TTC549 (cell line): ENCODE measurements around the gene LENEP.

Experiments
- FAIRE-seq: peaks from 2 replicates; lab custom pipeline; 2012; peaks lifted over from hg19 to GRCh38; lab: Jason Lieb, UNC

LENEP gene

DNA sequence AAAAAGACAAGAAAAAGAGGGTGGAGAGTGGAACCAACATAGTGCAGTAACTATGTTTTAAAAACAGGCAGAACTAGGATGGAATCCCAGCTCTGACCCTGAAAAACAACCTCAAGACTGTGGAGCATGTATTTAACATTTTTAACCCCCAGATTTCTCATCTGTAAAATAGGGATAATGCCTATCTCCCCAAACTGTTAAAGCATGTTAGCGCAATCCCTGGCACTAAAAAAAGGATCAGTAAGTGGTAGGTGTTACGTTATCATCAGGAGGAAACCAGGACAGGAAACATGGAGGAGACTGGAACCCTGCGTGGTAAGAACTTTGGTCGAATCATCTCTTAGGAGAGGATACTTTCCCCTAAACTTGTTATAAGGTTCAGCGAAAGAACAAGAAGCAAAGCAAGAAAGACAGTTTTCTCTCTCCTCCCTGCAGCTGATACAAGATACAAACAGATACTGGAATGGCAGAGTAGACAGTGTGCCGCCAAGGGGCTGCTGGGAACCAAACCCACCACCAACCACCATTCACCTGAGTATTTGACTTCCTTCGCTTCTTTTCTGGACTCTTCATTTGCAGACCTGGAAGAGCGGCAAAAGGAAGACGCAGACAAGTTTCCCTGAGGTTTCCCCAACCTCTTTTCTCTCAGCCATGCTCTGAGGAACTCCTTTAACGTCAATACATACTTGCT is 32.8 kb upstream of the LENEP start:
- no peak for FAIRE-seq

DNA sequence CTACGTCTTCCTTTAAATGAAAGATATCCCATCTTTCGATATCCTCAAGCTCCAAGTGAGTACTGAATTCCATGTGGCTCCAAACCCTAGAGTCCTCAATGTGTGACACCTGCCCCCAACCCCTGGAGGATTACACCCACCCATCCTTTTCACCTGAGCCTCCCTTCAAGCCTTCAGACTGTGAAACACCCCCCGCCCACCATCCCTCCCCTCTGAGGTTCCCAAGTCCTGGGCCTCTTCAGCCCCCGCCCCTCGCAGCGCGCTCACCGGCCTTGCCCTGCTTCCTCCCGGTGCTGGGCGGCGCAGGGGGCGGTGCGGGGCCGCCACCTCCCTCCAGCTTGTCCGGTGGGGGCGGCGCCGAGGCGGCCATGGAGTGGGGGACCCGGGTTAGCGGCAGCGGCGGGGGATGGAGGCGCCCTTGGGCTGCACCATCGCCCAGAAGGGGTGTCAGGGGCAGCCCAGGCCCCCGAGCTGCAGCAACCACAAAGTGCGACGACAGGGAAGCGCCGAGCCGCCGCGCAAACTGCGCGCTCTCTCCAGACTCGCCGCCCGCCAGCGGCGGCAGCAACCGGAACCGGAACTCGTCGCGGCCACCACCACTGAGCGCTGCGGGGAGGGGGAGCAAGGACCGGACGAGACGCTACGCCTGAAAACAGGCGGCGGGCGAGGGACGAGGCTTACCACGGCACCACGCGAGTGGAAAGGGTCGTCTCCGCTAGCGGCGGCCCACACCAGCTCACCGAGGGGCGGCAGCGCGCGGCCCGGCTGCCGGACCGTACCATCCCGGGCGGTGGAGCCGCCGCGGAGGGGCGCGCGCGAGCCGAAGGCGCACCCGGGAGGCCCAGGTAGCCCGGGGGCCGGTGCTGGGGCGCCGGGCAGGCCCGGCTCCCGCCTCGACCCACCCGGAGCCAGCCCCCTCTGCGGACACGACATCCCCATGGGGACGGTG is 31.9 kb upstream of the LENEP start, which contains the start of gene PYGO2:
Gene PYGO2 (minus strand): TSS at position 576 of the 949 bp plus-strand sequence. CDS start 206 bp downstream, at position 370.
- FAIRE-seq: no peak

DNA sequence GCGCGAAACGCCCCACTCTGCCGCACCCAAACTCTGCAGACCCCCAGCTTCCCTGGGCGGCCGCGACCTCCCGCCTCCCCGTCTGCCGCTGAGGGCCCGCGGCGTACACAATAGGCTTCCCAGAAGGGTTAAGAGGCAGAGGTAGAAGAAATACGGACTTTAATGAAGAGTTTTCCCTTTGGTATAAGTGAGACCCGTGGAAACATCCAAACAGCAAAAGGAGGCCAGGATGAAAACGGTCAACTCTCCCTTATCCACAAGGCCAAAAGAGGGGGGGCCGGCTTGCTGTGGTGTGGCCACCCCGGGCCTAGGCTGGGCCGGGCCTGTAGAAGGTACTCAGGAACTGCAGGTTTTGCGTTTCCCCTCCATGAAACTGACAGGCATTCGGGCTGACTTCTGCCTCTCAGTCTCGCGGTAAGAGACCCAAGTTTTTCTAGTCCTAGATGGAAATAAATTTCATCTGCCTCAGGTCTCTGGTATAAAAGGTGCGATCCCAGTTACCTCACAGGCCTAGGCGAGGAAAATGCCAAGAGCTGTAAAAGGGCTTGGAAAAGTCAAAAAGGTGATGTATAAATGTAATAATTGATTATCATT is 31.1 kb upstream of the LENEP start:
- FAIRE-seq: no peak

DNA sequence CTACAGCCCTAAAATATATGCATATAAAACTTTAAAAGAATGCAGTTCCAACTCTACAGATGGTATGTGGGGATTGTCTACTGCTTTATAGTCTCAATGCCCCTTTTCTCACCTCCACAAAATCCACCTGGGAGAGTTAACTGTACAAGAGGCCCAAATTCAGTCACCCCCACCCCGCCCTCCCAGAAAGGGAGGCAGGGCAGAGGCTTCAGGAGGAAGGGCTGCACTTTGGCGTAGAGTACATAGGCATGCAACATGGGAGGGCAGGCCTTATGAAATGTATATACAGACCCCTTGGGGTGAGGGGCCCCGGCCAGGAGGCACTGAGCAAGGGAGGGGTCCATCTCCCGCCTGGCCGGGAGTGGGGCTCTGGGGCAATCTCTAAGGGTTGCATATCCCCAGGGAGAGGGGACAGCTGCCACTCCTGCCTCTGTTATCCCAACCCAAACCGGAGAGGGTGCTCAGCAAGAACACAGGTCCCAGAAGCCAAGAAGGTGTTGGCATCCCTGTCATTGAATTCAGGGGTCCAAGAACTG is 30.5 kb upstream of the LENEP start:
- FAIRE-seq: no peak

DNA sequence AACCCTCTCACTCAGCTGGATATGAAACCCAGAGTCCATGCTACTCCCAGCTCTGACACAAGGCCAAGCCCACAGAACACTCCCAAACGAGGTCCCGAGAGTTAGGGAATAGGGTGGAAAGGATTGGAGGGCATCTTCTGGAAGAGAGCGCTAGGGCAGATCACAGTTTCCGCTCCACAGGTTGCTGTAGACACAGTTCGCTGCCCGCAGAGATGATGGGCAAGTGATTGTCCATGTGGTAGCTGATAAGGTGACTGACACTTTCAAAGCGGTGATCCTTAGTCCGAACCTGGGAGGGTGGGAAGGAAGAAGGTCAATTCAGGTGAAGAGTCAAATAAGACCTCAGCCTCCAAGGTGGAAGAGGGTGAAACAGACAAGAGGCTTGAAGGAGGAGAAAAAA is 29.7 kb upstream of the LENEP start:
- FAIRE-seq: no peak

DNA sequence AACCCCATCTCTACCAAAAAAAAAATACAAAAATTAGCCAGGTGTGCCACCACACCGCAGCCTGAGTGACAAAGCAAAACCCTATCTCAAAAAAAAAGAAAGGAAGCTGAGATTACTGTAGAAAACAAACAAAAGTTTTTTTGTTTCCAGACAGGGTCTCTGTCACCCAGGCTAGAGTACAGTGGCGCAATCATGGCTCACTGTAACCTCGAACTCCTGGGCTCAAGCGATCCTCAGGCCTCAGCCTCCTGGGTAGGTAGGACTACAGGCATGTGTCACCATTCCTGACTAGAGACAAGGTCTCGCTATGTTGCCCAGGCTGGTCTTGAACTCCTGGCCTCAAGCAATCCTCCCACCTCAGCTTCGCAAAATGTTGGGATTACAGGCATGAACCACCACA is 29.0 kb upstream of the LENEP start:
- no peak for FAIRE-seq

DNA sequence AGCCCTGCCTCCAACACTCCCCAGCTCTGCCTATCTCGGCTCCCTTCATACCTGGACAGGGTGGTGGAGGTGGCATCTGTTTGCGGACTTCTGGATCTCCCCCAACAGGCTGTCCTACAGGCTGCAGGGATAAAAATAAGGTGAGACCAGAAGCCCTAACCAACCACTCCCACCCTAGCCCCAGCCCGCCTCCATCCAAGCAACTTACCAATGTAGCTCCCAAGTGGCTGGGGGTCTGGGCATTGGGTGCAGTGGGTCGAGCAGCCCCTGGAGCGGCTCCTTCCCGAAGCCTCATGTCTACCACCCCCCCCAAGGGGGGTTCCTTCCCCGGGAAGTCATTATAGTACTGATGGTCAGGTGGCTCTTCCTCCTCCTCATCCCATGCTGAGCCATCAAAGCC is 27.3 kb upstream of the LENEP start:
- FAIRE-seq: no peak

DNA sequence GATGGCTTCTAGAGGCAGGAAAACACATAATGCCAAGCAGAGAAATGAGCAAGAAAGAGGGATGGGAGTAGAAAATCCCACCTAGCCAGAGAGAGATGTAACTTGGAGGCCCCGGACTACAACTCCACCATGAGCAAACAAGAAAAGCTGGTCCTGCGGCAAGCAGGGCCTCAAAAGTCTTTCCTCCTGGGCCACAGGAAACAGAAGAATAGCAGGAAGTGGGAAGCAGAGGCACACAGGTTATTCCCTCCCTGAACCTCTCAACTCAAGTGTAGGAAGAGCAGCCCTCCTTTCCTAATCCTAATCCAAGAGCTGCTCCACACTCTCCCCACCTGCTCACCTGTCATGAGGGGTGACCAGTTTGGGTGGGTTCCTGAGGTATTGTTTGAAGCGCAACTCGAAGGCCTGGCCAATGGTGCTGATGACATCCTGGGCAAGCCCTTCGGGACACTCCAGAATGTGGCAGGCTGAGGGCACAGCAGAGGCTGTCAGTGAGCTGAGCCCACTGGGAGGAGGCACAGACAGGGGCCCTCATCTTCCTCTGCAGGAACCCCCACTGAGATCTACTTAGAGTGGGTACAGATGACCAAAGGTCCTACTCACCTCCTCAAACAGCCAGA is 25.9 kb upstream of the LENEP start:
- FAIRE-seq: no peak

DNA sequence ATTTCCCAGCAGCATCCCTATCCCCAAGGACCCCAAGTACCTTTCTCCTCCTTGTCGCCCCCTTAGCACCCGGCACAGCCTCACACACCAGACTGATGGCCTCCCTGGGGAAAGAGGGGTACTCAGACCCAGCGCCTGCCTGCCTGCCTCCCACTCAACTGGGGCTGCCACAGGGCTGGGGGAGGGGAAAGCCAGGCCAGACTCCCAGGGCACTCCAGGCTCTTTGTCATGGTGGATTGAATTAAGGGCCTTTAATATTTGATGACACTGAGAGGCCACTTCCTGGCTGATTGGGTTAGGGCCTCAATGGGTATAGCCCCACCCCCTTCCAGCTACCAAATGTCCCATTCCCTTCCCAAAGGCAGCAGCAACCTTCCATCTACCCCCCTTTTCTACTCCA is 24.7 kb upstream of the LENEP start:
- no peak for FAIRE-seq

DNA sequence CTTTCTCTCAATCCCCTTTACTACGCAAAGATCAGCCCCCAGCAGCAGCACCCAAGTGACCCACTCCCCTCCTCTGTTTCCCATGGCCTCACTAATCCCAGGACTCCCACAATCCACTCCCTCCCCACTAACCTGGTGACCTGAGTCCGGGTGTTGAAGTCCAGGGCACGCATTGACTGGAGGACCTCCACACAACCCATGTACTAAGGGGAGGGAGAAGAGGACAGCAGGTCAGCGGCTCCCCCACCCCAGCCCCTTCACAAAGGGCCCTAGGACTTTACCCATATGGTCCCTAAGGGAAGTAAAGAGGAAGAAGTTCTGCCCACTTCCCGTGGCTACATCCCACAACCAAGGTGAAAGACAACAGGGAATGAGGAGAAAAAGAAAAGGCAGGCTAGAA is 24.1 kb upstream of the LENEP start:
- no peak for FAIRE-seq

DNA sequence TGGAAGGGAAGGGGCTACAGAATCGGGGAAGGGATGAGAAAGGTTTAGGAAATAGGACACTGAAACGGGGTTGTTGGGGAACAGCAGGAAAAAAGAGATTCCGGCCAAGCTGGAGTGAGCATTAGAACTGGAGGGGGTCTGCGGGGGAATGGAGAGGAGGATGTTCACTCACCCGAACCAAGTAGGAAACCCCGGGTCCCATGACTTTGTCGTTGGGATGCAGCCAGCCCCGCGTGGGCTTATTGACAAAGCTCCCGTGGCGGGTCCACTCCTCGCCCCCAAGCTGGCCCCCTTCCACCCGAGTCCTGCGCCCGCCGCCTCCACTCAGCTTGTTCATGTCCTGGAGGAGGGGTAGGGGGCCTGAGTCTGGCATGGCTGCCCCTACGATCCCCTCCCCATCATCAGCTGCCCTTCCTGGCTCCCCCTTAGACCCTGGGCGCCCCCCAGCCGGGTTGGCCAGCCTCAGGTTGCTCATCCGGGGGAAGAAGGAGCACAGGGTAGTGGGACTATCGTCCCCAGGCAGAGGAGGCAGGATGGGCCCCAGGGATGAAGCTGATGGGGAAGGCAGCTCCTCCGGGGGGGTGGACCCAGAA is 23.4 kb upstream of the LENEP start:
- no peak for FAIRE-seq

DNA sequence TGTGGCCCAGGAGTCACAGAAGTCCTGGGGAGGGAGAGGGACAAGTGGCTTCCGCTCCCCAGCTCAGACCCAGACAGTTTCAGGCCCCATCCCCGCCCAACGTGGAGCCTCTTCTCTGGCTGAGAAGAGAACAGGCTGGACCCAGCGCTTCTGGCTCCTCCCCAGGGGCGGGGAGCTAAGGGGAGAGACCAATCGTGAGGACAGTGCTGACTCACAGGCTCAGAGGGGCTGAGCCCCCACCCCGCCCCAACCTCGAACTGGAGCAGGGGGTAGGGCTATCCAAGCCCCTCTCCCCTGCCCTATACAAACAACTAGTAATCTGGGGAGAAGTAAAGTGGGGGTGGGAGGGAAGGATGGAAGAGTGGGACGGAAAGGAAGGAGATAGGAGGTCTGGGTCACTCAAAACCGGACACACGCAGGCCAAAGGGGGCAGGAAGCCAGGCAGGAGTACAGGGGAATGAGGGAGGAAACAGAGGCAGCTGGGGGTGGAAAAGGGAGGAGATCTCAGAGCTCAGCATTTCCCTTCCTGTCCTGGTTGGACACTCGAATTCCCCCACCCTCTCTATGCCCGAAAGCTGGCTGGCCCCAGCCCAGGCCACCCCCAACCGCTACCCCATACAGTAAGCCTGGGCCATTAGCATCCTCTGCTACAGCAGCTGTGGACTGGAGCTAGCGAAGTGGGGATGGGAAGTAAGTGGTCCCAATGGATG is 22.6 kb upstream of the LENEP start, which contains the start of gene SHC1:
Gene SHC1 (minus strand): TSS at position 117 of the 710 bp plus-strand sequence. CDS start 221 bp downstream, outside the sequence.
- FAIRE-seq: peak; percentile 98

DNA sequence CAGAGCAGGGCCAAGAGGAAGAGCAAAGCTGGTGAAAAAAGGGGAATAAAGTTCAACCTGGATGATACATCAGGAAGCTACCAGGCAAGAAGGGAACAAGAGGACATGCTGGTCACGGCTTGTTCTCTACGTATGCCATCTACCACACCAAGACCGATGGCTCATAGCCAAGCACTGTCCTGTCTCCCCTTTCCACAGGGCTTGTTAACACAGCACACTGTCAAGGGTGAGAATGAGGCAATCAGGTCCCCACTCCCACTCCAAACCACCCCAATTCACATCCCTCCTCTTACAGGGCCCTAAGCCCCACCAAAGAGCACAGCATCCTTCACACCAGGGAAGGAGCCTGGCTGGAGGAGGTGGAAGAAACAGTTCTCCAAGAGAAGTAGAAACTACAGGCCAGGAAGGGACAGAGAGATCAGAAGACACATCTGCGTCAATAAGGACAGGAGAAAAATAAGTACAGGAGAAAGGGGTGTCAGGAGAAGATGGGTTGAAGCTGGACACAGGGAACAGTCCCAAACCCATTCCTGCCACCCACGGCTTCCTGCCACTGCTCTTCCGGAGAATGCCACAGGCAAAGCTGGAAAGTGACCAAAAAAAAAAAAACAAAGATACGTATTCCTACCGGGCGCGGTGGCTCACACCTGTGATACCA is 21.9 kb upstream of the LENEP start:
- FAIRE-seq: no peak

DNA sequence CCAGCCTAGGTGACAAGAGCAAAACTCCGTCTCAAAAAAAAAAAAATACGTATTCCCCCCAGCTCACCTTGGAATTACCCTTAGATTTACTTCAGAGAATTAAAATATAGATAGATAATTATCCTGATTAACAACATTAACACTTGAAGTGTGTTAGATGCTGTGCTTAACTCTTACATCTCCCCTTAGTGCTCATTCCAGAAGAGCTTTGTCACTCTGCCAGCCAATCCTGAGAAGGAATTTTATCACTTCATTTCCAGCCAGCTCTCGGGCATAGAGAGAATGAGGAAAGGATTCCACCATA is 21.2 kb upstream of the LENEP start:
- no peak for FAIRE-seq

DNA sequence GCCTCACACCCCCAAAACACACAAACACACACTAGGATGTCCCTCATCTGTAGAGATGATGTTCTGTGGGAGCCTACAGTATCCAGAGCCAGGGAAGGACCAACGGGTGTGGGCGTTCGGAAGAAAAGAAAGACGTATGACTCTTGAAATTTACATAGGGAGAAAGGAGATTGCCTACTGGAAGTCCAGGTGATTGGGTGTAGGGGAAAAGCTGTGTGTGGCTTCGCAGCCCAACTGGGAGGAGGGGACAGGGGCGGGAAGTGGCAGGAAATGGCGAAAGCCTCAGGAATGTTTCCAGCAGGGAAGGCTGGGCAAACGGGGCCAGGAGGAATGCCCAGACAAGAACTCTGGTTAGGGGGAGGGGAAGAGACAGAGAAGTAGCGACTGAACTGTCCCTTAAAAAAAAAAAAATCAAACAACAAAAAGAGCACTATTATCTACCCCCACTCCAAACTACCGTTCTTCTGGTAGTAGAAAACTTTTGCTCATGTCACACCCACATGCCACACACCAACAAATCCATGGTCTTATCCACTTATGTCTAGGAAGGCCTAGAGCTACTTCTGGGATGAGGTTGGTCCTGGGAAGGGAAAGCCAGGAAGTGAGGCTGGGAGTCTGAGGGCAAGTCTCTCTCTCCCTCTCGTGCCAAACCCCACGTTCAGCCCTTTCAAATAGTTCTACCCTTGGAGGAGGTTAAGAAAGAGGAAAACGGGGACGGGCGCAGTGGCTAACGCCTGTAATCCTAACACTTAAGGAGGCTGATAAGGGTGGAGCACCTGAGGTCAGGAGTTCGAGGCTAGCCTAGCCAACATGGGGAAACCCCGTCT is 20.7 kb upstream of the LENEP start:
- peak; percentile 96 for FAIRE-seq

DNA sequence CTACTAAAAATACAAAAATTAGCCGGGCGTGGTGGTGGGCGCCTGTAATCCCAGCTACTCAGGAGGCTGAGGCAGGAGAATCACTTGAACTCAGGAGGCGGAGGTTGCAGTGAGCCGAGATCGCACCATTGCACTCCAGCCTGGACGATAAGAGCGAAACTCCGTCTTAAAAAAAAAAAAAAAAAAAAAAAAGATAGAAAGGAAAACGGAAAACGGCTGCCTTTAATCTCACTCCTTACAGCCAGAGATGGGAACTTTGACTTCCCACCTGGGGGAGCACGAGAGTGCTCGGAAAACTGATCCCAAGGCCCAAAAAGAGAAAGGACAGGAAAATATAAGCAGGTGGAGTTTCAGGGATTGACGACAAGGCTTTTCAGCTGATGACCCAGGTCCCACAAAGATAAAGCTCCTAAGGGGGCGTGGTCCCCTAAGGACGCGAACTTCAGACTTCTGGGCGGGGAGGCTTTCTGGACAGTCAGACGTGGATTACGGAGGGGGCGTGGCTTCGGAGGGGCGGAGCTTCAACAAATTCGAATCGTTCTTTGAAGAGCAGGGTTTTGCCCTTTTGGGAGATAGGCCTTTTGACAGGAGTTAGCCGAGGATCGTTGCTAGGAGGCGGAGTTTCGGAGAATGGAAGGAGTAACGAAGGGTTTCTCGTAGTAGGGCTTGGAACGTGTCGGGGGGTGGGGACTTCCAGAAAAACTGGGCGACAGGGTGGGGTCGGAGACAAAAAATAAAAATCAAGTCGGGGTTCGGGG is 19.9 kb upstream of the LENEP start:
- FAIRE-seq: peak; percentile 99

DNA sequence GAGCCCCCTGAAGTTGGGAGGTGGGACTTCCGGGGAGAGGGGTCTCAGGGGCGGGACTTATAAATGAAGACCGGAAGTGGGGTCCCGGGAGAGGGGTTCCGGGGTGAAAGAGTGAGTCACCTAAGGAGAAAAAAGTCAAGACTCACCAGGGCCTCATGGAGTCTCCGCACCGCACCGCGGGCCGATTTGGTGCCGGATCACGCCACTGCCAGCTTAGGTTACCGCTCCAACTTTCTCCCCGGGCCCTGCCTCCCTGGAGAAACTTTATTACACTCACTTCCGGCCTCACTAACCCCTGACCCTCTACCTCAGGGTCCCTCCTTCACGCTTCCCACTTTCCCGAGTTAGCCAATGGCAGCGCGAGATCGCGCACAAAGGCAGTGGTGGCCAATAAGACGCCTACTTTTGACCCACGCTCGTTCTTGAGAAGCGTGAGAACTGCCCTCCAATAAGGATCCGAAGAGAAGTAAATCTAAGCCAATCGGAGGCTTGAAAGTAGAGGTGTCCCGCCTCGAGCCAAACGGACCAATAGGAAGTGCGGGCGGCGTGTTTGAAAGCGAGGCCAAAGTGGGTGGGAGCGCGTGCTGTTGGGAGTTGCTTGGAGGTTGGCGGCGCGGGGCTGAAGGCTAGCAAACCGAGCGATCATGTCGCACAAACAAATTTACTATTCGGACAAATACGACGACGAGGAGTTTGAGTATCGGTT is 19.1 kb upstream of the LENEP start, which contains the start of gene CKS1B:
Gene CKS1B (plus strand): TSS at position 580 of the 706 bp plus-strand sequence. CDS start 65 bp downstream, at position 645.
- FAIRE-seq: peak; percentile 99

DNA sequence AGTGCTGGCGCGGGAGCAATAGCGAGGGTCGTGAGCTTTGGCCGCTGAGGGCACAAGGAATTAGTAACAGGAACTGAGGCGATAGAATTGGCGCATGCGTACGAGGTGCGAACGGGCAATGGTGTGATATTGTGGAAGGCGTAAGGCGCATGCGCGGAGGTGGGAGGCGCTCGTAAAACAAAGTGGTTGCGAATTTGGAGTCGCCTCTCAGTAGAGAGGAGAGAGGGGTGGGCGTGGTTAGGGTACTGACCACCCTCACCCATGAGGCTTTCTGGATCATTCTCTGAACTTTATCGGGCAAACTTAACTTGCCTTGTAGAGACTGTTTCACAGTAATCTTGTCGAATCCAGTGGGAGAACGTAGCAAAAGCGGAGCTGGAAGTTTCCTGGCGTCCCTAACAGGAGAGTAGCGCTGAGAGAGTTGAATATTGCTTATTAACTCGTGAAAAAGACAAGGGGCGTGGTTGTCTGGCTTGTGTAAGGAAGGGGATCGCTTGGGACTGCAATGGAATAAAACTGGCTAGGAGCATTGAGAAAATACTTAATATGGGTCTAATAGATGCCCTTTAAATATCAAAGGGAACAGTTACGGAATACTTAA is 18.5 kb upstream of the LENEP start:
- FAIRE-seq: no peak
